Thoracic aorta (tissue), 2 donors: ENCODE data around the gene TRPV5. TPM values are rescaled to one million over a fixed set of nuclear protein-coding genes. Genes with fewer than 3 reads are reported as not detected.

ENCODE experiments used
- ATAC-seq: fragments of 150-250 bp; one replicate; pipeline ENCODE4 v1.8.0; 2017; ENCODE audit warnings: low read depth; ENCODE audit not compliant: insufficient number of reproducible peaks, low FRiP score
- DNase-seq: peaks from one replicate; pipeline ENCODE4 v3.0.0-alpha.2; 2020; ENCODE audit warnings: low spot score
- H3K27ac ChIP-seq, 2 donors: fragments of 200-600 bp; sonication (generic); 1 replicate in 1 of 2; 2 replicates in 1 of 2; pipeline ENCODE4 v1.5.1; 2016; ENCODE audit warnings: mild to moderate bottlenecking in 2 of 2, moderate library complexity in 2 of 2
- H3K27me3 ChIP-seq: fragments of 200-600 bp; sonication (generic); replicated peaks from 2 replicates; pipeline ENCODE4 v1.6.0; 2016; ENCODE audit warnings: mild to moderate bottlenecking; ENCODE audit not compliant: insufficient read depth
- H3K36me3 ChIP-seq: fragments of 200-600 bp; sonication (generic); one replicate; pipeline ENCODE4 v1.5.1; 2016
- H3K4me1 ChIP-seq, 2 donors: fragments of 200-600 bp; sonication (generic); 1 replicate in 1 of 2; 2 replicates in 1 of 2; pipeline versions ENCODE4 v1.5.1 to v1.6.0; 2016; ENCODE audit warnings: low read depth in 2 of 2, mild to moderate bottlenecking in 1 of 2; ENCODE audit not compliant: control insufficient read depth in 1 of 2
- H3K4me3 ChIP-seq: fragments of 200-600 bp; sonication (generic); 2 replicates; pipeline ENCODE4 v1.5.1; 2016; ENCODE audit warnings: mild to moderate bottlenecking
- H3K9me3 ChIP-seq: fragments of 200-600 bp; sonication (generic); 2 replicates; pipeline ENCODE4 v1.5.1; 2016
- CTCF ChIP-seq: fragments of 200-600 bp; sonication (generic); IDR thresholded peaks from one replicate; pipeline ENCODE4 v1.5.1; 2019; ENCODE audit warnings: antibody characterized with exemption
- total RNA-seq, 2 donors: library from RNA; depleted of rRNA; stranded (reverse); fragments of >200 nt; gene quantifications; one replicate each; pipeline versions ENCODE4 v1.1.0 to v1.2.3, GENCODE V29; 2016

TRPV5 gene
- total RNA-seq, 2 donors from 2014 or later = not detected

GRCh38 chr7:142925413-142925812, 8.1 kb downstream of the TRPV5 start:
- no peaks in the 10 kb centered on the region for H3K4me1 ChIP-seq
- H3K27ac ChIP-seq = no peak overlapping the region
- H3K9me3 ChIP-seq = no peaks in the 10 kb centered on the region
- ATAC-seq = no peak
- DNase-seq = no peak
- no peaks in the 10 kb centered on the region for H3K27me3 ChIP-seq
- H3K36me3 ChIP-seq = no peaks in the 10 kb centered on the region
- no peak overlapping the region for H3K4me3 ChIP-seq
- no peak for TF ChIP-seq CTCF

GRCh38 chr7:142923391-142923790, 10.2 kb downstream of the TRPV5 start:
- no peaks in the 10 kb centered on the region for H3K27me3 ChIP-seq
- DNase-seq = no peak
- no peak for ATAC-seq
- TF ChIP-seq CTCF = no peak
- H3K36me3 ChIP-seq = no peaks in the 10 kb centered on the region
- no peak overlapping the region for H3K4me3 ChIP-seq
- no peaks in the 10 kb centered on the region for H3K9me3 ChIP-seq
- H3K4me1 ChIP-seq = no peaks in the 10 kb centered on the region
- no peak overlapping the region for H3K27ac ChIP-seq

- Histone ChIP-seq H3K4me3 (no peak overlapping the region), H3K9me3 (no peaks in the 10 kb centered on the region), H3K4me1 (no peaks in the 10 kb centered on the region), H3K36me3 (no peaks in the 10 kb centered on the region), H3K27ac (no peak overlapping the region), H3K27me3 (no peaks in the 10 kb centered on the region)
- TF ChIP-seq CTCF = no peak
- DNase-seq = no peak
- no peak for ATAC-seq
Observed at GRCh38 chr7:142919656-142920055, 13.9 kb downstream of the TRPV5 start.

GRCh38 chr7:142918901-142919300, 14.6 kb downstream of the TRPV5 start:
- H3K27ac ChIP-seq = no peak overlapping the region

GRCh38 chr7:142917447-142917846, 16.1 kb downstream of the TRPV5 start:
- Histone ChIP-seq H3K9me3 (no peaks in the 10 kb centered on the region), H3K4me3 (no peak overlapping the region), H3K27me3 (no peaks in the 10 kb centered on the region), H3K36me3 (no peaks in the 10 kb centered on the region), H3K4me1 (no peaks in the 10 kb centered on the region), H3K27ac (no peak overlapping the region)
- DNase-seq (no peak), ATAC-seq (no peak)
- no peak for TF ChIP-seq CTCF

More at GRCh38 chr7:142918901-142919300, 14.6 kb downstream of the TRPV5 start:
- TF ChIP-seq CTCF = no peak
- DNase-seq = no peak
- no peaks in the 10 kb centered on the region for H3K27me3 ChIP-seq
- no peaks in the 10 kb centered on the region for H3K9me3 ChIP-seq
- no peaks in the 10 kb centered on the region for H3K4me1 ChIP-seq
- no peak overlapping the region for H3K4me3 ChIP-seq
- no peak for ATAC-seq
- no peaks in the 10 kb centered on the region for H3K36me3 ChIP-seq
